ENCODE results near the gene GALNT9. TPM values are rescaled to one million over a fixed set of nuclear protein-coding genes. Genes with fewer than 3 reads are reported as not detected.

Gene GALNT9
- total RNA-seq, 1 donor, result not detected

GRCh38 chr12:132146772-132147422, 182.5 kb downstream of the GALNT9 start:
- no peak overlapping the region for H3K4me3 ChIP-seq (ENCODE audit: low read depth, low read length)
- no peak for DNase-seq (ENCODE audit: low read depth)
- no peak for TF ChIP-seq CTCF (IDR thresholded peaks at IDR 0.05; ENCODE audit: insufficient read depth, low read depth, low read length)

Small RNA genes lying within 50 kb of the gene (small RNA-seq; reads per million reads assigned to genes)
- not detected for gene AC138466.3

Other genes with a start within 250 kb of the GALNT9 start
- 8.2 and 11.3 TPM in 2 replicates for gene DDX51, start 185.3 kb downstream of the GALNT9 start, total RNA-seq
- 12.1 and 14.8 TPM in 2 replicates for gene NOC4L, start 185.1 kb downstream of the GALNT9 start, total RNA-seq
- gene FBRSL1, start 160.6 kb upstream of the GALNT9 start, total RNA-seq, result 3.9 and 42.5 TPM in 2 replicates